Epithelial cell of proximal tubule (primary cell): ENCODE measurements around the gene NCEH1. TPM values are rescaled to one million over a fixed set of nuclear protein-coding genes. Genes with fewer than 3 reads are reported as not detected.
A peak's percentile ranks its signal among the peaks of the same experiment; 100 is the strongest.
"Not testable (repeated sequence)": the region's sequence is repeated elsewhere in the genome, so short reads cannot be mapped to it uniquely, and the experiment has no call there.

Experiments
- DNase-seq: peaks from one replicate; pipeline ENCODE4 v3.0.0-alpha.2; 2011; ENCODE audit warnings: low read depth
- H3K4me3 ChIP-seq: 2 replicates; pipeline ENCODE4 v1.5.1; 2011; ENCODE audit warnings: low read depth, mild to moderate bottlenecking, low read length
- CTCF ChIP-seq: conservative IDR thresholded peaks from 2 replicates; pipeline ENCODE4 v1.5.1; 2012; ENCODE audit warnings: low read depth, mild to moderate bottlenecking, low read length
- total RNA-seq: library from RNA; depleted of rRNA; stranded (reverse); fragments of >200 nt; gene quantifications from 2 replicates; pipeline ENCODE4 v1.2.3, GENCODE V29; 2015

Gene NCEH1
- total RNA-seq, 1 donor from 2014 or later = 72.9 TPM

- no peak overlapping the region for H3K4me3 ChIP-seq
- no peak for TF ChIP-seq CTCF
- DNase-seq = no peak
These were observed 34.5 kb downstream of the NCEH1 start for GRCh38 chr3:172676196-172676922.

GRCh38 chr3:172675441-172676193 is 35.2 kb downstream of the NCEH1 start:
- H3K4me3 ChIP-seq = no peak overlapping the region
- TF ChIP-seq CTCF = peak; percentile 72
- DNase-seq = no peak

GRCh38 chr3:172673210-172673679 is 37.6 kb downstream of the NCEH1 start:
- peak; percentile 79 for TF ChIP-seq CTCF
- no peak overlapping the region for H3K4me3 ChIP-seq
- DNase-seq = no peak

GRCh38 chr3:172669021-172669420 is 41.8 kb downstream of the NCEH1 start:
- TF ChIP-seq CTCF = no peak

GRCh38 chr3:172666873-172667694 is 43.8 kb downstream of the NCEH1 start:
- no peak for DNase-seq
- H3K4me3 ChIP-seq = no peak overlapping the region
- peak; percentile 90 for TF ChIP-seq CTCF

More at GRCh38 chr3:172669021-172669420, 41.8 kb downstream of the NCEH1 start:
- no peak for DNase-seq
- H3K4me3 ChIP-seq = no peak overlapping the region

- TF ChIP-seq CTCF = peak; percentile 56
- DNase-seq = no peak
These were observed 44.5 kb downstream of the NCEH1 start for GRCh38 chr3:172666181-172666872.

GRCh38 chr3:172665510-172665909 is 45.4 kb downstream of the NCEH1 start:
- DNase-seq, H3K4me3 ChIP-seq: not testable (repeated sequence)

More at GRCh38 chr3:172666181-172666872, 44.5 kb downstream of the NCEH1 start:
- no peak overlapping the region for H3K4me3 ChIP-seq

- H3K4me3 ChIP-seq, DNase-seq: not testable (repeated sequence)
These were observed 50.4 kb downstream of the NCEH1 start for GRCh38 chr3:172660421-172660820.
